Midbrain (tissue), 1 donor: ENCODE data around the gene ANKEF1.
A peak's percentile ranks its signal among the peaks of the same experiment; 100 is the strongest.

Experiments used
- DNase-seq: peaks from one replicate; lab custom pipeline; 2025; lab: John Stamatoyannopoulos, UW

The ANKEF1 gene

DNA sequence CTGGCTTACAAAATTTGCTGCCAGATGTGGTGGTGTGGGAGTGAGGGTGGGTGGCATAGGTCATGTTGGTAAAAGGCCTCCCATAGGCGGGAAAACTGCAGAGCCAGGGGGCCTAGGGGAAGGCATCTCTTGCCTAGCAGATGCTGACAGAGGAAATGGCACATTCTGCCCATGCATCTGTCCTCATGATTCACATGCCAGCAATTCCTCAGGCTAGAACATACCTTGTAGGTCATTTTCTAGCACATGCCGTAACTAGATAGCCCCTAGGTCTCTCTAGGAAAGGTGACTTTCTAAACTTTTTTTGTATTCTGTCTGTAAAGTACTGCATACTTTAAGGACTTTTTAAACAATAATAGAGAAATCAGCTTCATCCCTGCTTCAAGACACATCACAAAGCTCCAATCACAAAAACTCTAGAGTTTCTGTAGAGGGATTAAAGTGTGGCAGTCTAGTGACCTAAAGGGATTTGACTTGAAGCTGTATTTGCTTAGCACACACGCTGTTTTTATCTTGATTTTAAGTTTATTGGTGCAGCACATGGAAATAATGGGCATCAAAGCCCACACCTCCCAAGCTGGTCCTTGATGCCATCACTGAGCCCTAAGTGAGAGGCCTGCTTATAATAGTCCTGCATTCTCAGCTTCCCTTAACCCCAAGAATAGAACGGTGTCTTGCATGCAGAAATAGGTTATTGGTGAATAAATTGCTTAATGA is 55.2 kb downstream of the ANKEF1 start:
- DNase-seq = no peak

GRCh38 chr20:10090588-10091166 is 55.9 kb downstream of the ANKEF1 start:
- DNase-seq = peak; percentile 61

- DNase-seq = no peak
Measured at GRCh38 chr20:10093087-10093591, 58.4 kb downstream of the ANKEF1 start.

DNA sequence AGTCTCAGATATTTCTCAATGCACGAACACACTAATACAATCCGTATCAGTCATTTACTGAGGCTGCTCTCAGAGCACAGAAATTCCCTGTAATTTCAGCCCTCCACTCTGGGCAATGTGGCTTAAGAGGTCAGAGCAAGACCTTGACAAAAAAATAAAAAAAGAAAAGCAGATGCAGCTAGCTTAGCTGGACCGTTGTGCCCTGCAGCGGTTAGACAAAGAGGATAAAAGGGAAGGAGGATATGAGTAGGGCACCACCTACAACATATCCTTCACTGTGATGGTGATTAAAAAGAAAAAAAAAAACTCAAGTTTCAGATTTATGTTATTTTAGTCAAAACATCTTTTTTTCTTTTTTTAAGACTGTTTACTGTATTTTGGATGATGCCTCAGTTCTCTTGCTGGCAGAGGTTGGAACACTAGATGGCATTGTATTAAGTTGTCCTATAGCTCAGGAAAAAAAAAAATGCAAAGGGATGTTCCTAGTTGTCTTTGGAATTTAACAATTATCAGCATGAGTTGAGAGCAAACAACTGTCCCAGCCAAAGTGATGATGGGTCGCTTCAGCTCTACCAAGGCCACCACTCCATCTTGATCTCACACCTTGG is 59.9 kb downstream of the ANKEF1 start:
- DNase-seq = no peak

GRCh38 chr20:10096790-10097189 is 62.0 kb downstream of the ANKEF1 start:
- DNase-seq = no peak

DNA sequence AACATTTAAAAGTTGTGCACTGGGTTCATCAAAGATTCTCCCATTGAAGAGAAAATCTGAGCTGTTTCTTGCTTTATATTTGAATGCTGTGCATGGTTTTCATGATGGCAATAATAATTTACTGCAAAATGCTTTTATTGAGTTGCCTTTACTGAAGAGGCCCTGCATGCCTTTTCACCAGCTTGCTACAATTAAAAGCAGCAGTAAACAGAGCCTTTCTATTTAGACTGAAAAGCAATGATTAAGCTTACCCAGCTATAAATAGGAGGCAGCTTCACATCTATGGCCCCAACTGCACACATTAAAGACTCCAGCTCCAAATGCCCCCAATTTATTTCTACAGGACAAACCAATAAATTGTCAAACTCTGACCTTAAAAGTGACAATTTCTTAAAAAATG is 70.3 kb downstream of the ANKEF1 start:
- DNase-seq = no peak
